GM21360 (cell line): ENCODE measurements around the gene INSRR.

Experiments
- ATAC-seq: cut with Tn5 transposase; IDR thresholded peaks from one replicate; pipeline ENCODE4 v1.9.1; 2021; ENCODE audit warnings: mild to moderate bottlenecking, moderate library complexity; ENCODE audit not compliant: unreplicated experiment

Gene INSRR

DNA sequence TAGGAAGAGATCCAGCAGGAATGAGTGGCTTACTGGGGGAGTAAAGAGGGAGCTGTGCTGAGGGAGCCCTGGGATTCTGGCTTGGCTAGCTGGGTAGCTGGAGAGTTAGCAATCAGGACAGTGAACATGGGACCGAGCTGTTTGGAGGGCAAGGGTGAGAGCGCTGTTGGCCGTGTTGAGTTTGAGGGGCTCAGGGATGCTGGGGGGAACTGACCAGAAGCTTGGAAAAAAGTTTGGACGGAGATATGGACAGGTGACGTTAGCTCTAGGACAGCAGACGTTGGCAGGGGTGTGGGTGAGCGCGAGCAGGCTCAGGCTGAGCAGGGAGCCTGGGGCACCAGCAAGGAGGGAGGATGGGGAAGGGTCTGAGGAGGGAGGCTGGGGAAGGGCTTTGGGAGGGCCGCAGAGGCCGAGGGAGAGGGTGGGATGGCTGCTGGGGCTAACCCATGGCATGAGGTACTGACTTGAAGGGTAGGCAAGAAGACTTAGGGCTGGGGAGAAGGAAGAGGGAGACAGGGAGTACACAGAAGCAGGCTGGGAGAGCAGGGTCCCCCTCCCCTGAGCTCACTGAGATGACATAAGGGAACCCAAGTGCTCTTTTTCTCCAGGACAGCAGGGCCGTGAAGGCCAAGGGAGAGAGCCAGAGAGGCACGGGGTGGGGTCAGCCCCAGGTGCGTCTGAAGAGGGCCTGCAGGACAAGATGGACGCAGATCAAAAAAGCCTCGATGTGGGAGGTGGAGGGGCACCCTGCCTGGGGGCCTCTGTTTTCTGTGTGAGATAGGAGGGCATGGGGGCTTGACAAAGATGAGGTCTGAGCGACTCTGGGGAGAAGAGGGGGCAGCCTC is 50.5 kb downstream of the INSRR start:
- ATAC-seq: no peak

DNA sequence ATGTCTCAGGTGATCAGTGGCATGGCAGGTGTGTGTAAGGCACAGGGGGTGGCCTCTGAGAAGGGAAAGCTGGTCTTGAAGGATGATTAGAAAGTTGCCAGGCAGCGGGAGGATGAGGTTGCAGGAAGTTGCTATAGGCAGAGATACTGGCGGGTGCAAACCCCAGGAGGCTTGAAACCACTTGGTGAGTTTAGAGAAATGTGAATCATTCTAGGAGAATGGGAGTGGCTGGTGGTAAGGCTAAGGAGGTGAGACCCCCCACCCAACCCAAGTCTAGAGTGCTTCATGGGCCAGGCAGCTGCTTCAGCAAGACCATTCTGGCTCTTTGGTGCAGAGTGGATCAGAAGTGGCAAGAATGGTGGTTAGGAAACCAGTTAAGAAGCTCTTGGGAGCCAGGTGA is 51.3 kb downstream of the INSRR start:
- ATAC-seq: no peak

DNA sequence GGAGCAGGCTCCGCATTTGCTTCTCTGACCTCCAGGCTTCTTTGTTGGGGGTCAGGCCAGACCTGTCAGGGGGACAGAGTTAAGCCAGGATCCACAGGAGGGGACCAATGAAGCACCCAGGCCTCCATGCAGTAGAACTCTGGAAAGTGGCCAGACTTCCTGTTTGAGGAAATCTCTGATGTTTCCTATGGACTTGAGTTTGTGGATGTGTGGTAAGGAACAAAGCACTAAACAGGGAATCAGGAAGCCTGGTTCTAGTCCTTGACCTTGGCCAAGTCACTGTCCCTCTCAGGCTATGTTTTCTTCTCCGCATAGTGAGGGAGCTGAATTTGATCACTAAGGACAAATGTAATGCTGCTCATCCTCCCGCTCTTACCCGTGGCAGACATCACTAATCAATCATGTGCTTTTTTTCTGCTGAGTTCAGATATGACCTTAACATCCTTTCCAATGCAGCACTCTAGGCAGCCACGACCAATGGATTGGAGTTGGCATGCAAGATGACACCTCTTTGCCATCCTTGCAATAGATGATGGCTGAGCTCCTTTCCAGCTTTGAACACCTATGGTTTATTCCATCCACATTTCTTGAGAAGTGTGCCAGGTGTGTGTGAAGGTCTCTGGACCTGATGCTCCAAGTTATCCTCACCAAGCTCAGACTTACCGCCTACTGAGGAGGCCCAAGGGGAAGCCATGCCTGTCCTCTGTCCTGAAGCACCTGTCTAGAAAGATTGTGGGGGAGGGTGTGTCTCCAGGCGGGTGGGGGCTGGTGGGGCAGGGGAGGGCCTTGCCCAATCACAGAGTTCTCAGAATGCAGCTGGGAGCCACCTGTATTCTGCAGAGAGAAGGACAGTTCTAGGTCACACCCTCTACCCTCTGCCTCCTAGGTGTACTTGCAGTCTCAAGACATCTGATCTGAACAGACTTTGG is 52.1 kb downstream of the INSRR start:
- no peak for ATAC-seq

DNA sequence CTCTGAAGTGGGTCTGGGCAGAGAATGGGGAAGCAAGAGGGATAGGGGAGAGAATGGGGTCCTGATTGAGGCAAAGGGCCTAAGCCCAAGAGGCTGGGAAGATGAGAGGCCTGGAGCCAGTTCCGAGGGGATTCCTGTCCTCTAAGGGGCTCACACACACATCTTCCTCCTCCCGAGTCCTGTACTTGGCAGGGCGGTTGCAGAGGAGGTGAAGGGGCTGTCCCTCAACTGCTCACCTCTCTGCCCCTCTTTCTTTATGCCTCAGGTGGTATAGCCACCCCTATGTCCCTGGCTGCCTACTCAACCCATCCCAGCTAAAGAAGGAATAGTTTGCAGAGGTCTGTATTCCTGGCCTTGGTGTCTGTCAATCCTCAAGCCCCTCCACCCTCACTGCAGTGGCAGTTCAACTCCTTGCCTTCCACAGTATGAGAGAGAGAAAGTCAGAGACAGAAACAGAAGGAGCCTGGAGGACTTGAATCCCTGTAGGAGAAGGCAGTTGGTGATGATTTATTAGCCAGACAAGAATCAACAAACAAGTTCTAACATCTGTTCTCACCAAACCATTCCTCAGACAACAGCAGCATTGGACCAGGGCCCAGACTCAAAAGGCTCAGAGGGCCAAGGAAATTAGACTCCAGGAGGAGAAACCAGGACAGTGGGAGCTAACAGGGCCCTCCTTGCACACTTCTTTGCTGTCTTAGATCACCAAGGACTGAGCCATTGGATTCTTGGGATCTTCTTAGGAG is 53.0 kb downstream of the INSRR start:
- no peak for ATAC-seq

DNA sequence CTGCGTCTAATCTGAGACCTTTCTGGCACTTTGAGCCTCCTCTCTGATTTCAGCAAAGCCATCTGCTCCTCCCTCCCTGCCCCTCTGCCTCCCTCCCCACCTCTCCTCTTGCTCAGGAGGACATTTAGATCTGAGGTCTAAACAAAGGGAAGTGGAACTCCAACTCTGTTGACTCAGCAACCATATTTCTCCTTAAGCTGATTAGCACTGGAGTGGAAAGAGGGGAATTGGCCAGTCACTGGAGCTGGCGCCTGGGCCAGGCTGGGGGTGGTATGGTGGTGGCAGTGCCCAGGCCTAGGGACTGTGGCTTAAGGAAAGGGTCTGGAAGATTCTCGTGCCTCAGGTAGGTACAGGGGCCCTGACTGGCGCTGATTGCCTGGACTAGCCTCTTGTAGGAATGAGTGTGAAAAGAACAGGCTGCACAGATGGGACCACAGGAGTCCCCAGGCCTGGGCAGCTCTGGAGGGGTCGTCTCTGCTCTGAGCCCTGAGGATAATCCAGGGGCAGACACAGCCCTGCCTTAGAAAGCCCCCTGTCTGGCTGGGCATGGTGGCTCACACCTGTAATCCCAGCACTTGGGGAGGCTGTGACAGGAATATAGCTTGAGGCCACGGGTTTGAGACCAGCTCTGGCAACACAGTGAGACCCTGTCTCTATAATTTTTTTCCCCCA is 54.2 kb downstream of the INSRR start:
- ATAC-seq: no peak

DNA sequence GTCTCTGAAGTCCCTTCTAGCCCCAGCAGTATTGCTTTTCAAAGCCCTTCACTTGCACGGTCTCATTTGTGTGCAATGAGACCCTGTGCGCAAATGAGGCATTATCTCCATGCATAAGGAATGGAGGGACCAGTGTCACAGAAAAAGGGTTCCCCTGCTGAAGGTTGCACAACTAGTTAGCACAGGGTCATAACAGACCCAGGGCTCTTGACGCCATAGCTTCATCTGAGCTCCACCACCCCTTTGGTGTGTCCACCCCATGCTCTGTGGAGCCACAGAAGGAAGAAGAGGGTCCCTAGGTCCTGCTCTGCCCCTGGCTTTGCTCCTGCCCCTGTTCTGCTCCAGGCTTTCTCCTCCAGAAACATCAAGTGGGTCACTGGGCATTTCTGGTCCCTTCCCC is 54.9 kb downstream of the INSRR start:
- ATAC-seq: no peak

DNA sequence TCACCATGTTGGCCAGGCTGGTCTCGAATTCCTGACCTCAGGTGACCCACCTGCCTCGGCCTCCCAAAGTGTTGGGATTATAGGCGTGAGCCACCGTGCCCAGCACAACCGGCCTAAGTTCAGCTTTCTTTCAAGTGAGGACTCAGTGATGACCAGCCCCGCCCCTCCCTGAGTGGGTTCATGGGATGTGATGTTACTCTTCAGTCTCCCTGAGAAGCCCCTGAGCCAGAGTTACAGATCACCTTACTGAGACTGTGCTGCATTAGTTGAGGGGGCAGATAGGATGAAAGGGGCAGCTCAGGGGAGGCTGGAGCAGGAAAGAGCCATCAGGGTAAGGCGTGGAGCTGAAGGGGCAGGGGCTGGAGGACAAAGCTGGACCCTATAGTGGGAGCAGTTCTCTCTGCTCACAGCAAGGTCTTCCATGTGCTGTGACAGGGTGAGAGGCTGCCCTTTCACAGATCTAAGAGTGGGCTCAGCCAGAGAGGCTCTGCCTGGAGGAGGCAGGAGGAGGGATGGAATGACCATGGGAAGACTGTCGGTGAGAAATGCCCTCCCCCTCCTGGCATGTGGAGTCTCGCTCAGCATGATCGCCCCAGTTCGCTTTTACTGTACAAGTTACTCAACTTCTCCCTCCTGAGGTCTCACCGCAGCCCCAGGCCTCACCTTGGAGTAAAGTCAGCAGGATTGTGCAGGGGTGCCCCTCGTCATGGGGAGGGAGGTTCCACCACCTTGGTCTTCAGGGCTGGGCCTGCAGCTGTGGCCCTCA is 55.6 kb downstream of the INSRR start:
- no peak for ATAC-seq

DNA sequence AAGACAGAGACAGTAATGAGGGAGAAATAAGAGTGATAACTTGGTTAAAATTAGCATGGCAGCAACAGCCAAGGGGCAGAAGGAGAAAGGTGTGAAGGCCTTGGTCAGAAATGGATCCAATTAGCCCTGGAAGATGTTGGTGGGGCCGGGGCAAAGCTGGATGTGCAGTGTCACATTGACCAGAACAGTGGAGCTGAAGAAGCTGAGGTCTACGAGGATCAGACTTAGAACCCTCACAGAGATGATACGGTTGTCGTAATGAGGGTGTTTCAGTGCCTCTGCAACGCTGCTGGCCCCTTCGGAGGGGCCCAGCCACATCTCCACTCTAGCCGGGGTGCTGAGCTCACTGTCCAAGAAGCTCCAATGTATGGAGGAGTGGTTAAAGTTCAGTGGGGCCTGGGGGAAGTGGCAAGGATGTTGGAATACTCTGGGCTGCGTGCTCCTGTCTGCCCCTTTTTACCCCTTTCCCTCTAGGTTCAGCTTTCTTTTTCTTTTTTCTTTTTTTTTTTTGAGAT is 56.4 kb downstream of the INSRR start:
- no peak for ATAC-seq

DNA sequence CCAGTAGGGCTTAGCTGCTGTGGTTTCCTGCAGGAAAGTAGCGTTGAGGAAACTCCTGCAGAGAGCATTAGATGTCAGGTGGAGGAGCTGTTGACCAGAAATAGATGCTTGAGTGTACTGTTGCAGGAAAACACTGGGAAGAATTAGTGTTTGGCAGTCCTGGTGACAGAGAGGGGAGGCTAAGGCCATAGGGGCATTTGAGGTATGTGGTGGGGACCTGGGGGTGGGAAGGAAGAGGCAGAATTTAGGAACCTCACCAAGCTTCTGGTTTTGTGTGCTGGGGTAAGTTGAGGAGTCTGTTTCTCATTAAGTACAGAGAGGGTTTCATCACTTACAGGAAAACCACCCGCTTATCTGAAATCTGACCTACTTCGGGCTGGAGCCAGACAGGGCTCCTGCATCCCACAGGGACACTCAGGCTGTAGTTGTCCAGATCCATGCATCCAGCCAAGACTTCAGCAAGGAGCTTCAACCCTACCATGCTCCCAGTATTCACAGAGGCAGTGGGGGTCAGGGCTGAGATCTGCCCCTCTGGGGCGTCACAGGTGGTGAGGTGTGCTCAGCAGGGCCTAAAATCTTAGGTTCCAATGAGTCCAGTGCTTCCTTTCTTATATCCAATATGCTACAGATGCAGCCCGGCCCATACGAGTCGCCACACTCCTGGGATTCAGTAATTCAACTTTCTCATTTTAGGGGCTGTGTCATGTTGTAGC is 57.4 kb downstream of the INSRR start:
- ATAC-seq: no peak

DNA sequence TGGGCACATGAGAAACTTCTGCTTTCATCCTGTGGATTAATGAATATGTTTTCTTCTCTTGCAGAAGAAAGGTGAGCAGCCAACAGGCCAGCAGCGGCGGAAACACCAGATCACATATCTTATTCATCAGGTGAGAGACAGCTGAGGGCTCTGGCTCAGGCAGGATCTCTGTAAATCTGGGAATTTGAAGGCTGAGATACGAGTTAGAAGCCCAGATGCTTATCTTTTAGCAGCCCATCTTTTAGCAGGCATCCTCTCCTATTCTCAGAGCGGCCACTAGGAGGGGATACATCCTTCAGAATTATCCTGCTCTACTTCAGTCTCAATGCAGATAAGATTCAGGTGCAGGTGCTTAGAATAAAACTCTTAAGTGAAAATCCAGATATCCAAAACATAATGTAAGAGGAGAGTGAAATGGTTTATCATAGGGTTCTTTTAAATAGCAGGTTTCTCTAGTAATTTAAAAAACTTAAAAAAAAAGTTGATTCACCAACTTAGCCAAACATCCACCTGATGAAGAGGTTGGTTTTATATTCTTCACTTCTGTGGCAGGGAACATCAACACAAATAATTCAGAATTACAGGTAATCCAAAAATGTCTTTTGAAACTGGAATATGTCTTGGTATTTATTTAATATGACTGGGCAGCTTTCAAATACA is 61.6 kb downstream of the INSRR start:
- ATAC-seq: no peak

DNA sequence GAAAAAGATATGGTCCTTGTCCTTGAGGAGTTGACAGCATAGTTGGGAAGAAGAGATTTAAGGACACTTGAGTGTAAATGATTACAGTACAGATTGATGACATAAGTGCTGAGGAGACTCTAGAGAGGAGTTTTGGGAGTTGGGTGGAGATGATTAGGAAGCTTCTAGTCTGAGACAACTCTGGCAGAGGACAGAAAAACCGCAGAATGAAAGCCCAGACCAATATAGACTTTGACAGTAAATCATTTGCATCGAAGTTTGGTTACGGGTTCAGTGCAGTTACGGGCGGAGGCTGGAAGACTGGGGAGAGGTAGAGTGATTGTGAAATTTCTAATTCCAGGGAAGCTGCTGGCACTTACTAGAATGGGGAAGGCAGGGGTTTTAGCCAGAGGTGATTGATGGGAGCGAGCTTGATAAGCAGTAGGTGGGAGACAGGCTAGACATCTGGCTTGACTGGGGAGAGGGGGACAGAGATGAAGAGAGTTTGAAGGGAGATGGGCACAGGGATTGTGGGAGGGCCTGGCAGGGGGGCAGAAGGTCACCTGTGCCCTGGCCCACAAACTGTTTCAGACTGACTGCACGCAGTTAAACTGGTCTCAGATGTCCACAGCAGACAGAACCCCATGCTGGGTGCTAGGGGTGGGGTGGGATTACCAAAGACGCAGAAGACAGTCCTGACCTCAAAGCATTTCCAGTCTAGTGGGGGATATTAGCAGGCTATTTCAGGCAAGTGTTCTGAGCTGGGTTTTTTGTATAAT is 62.4 kb downstream of the INSRR start:
- ATAC-seq: no peak

DNA sequence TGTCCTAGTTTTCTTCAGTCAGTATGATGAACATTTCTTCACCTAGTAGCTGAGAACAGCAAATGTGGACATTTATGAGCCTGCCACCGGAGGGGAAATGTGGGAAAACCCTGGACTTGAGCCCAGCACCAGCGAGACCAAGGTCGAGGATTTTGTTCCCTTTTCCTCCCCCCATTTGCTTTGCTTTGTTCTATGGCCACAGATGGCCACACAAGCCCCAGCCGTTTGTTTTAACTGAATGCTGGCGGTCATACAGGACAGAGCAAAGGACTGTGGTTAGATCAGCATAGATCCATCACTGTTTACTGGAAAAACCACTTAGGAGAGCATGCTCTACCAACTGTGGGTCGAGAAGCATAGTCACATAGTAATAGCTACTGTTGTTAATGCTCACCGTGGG is 63.1 kb downstream of the INSRR start:
- no peak for ATAC-seq

DNA sequence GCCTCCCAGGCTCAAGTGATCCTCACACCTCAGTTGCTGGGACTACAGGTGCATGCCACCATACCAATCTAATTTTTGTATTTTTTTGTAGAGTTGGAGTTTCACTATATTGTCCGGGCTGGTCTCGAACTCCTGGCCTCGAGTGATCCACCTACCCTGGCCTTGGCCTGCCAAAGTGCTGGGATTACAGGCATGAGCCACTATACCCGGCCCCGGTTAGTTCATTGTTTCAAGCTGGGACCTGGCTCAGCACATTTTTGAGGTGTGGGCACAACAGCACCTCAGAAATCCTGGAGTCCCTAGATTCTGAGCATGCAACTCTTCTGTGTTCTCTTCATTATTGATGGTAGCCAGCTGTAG is 63.6 kb downstream of the INSRR start:
- no peak for ATAC-seq

DNA sequence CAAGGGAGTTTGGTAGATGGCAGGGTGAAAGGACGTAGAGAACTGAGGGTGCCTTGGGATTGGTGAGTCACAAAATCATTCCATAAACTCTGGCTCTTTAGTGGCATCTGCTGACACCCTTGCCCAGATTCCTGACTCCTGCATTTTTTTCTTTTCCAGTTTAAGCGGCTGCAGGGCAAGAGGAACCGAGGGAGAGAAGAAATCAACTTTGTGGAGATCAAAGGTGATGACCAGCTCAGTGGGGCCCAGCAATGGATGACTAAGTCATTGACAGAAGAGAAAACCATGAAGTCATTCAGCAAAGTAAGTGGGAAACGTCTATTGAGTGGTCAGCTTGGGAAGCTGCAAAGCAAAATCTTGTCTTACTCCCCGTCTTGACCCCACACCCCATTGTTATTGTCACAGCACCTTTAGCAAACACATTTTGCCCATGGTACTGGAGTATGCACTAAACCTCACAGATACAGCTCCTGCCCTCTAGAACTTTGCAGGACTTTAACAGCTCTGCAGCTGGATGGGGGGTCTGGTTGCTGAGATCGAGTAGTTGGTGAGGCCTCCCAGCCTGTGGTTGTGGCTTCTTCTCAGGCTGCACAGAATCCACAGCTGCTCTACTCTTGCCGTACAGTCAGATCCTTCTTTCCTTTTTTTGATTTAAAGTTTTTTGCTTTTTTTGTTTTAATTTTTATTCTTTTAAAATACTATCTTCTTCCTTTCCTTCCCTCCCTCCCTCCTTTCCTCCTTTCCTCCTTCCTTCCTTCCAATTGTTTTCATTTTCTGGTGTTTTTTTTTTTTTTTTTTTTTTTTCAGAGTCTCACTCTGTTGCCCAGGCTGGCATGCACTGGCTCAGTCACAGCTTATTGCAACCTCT is 64.2 kb downstream of the INSRR start:
- ATAC-seq: no peak
